ENCODE measurements around the gene SLC25A51.
A peak's percentile ranks its signal among the peaks of the same experiment; 100 is the strongest.

Gene SLC25A51

GRCh38 chr9:37903647-37904444 lies at the start of gene SLC25A51:
Gene SLC25A51, minus strand, starts transcription at chr9:37904127. Its CDS starts 15,577 bp downstream, at chr9:37888550.
- H3K4me3 ChIP-seq: peak within 1 kb of the TSS; percentile 89
- H3K4me1 ChIP-seq: peaks cover 38% of the 10 kb centered on the region
- H3K9ac ChIP-seq: peak within 1 kb of the TSS; percentile 85
- H3K27ac ChIP-seq: peak within 1 kb of the TSS; percentile 73
- H3K4me2 ChIP-seq: peak within 1 kb of the TSS; percentile 91
- no peaks in the 10 kb centered on the region for H3K27me3 ChIP-seq
- H3K9me3 ChIP-seq: no peaks in the 10 kb centered on the region
- H4K20me1 ChIP-seq: peaks cover 35% of the 10 kb centered on the region
- TF ChIP-seq Cebpa-rat (IDR thresholded peaks at IDR 0.05): no peak
- H3K36me3 ChIP-seq: peaks cover 12% of the 10 kb centered on the region

GRCh38 chr9:37953206-37953774 lies 49.4 kb upstream of the SLC25A51 start:
- Histone ChIP-seq H3K36me3 (no peaks in the 10 kb centered on the region), H3K27ac (peak overlapping the region; percentile 62), H3K4me3 (no peak overlapping the region), H3K9ac (peak overlapping the region; percentile 64; the same call in 1 of the 2 replicates), H3K27me3 (no peaks in the 10 kb centered on the region; the same call in 1 of the 2 replicates), H3K4me1 (peaks cover 90% of the 10 kb centered on the region), H4K20me1 (no peaks in the 10 kb centered on the region), H3K9me3 (no peaks in the 10 kb centered on the region), H3K4me2 (peak overlapping the region; percentile 85)
- TF ChIP-seq Cebpa-rat (IDR thresholded peaks at IDR 0.05): no peak

- H3K4me3 ChIP-seq: no peak overlapping the region
- no peaks in the 10 kb centered on the region for H4K20me1 ChIP-seq
- TF ChIP-seq Cebpa-rat (IDR thresholded peaks at IDR 0.05): no peak
- no peaks in the 10 kb centered on the region for H3K9me3 ChIP-seq
- no peaks in the 10 kb centered on the region for H3K36me3 ChIP-seq
- no peak overlapping the region for H3K27ac ChIP-seq
- H3K4me1 ChIP-seq: peaks cover 96% of the 10 kb centered on the region
- H3K27me3 ChIP-seq: no peaks in the 10 kb centered on the region; the same call in 1 of the 2 replicates
- H3K4me2 ChIP-seq: peak overlapping the region; percentile 85
- H3K9ac ChIP-seq: no peak overlapping the region
Observed at GRCh38 chr9:37952731-37953130, 48.8 kb upstream of the SLC25A51 start.

- H3K27ac ChIP-seq: no peak overlapping the region
- H3K4me1 ChIP-seq: peaks cover 98% of the 10 kb centered on the region
- H3K4me2 ChIP-seq: peak overlapping the region; percentile 48
- no peaks in the 10 kb centered on the region for H4K20me1 ChIP-seq
- 0 out of 2 replicates have a peak overlapping the region, but pooled peaks have one; percentile 21 for H3K9ac ChIP-seq
- no peaks in the 10 kb centered on the region; the same call in 1 of the 2 replicates for H3K27me3 ChIP-seq
- no peaks in the 10 kb centered on the region for H3K36me3 ChIP-seq
- H3K4me3 ChIP-seq: no peak overlapping the region
- TF ChIP-seq Cebpa-rat (IDR thresholded peaks at IDR 0.05): no peak
- H3K9me3 ChIP-seq: no peaks in the 10 kb centered on the region
Observed at GRCh38 chr9:37951671-37952449, 47.9 kb upstream of the SLC25A51 start.

- Histone ChIP-seq H3K9ac (no peak overlapping the region), H3K27ac (no peak overlapping the region), H3K27me3 (no peaks in the 10 kb centered on the region; the same call in 1 of the 2 replicates), H3K4me1 (peaks cover 98% of the 10 kb centered on the region), H3K9me3 (no peaks in the 10 kb centered on the region), H3K36me3 (no peaks in the 10 kb centered on the region), H3K4me3 (no peak overlapping the region), H4K20me1 (no peaks in the 10 kb centered on the region), H3K4me2 (peak overlapping the region; percentile 48)
- TF ChIP-seq Cebpa-rat (IDR thresholded peaks at IDR 0.05): no peak
Observed at GRCh38 chr9:37950561-37950960, 46.6 kb upstream of the SLC25A51 start.

- Histone ChIP-seq H3K4me3 (no peak overlapping the region), H3K4me1 (peaks cover 98% of the 10 kb centered on the region), H3K9ac (no peak overlapping the region), H3K9me3 (no peaks in the 10 kb centered on the region), H3K27ac (no peak overlapping the region), H4K20me1 (no peaks in the 10 kb centered on the region), H3K4me2 (peak overlapping the region; percentile 80; the same call in 1 of the 2 replicates), H3K36me3 (no peaks in the 10 kb centered on the region), H3K27me3 (no peaks in the 10 kb centered on the region; the same call in 1 of the 2 replicates)
- no peak for TF ChIP-seq Cebpa-rat (IDR thresholded peaks at IDR 0.05)
Observed at GRCh38 chr9:37949576-37949975, 45.6 kb upstream of the SLC25A51 start.

GRCh38 chr9:37948417-37948980 lies 44.6 kb upstream of the SLC25A51 start:
- 0 out of 2 replicates have a peak overlapping the region, but pooled peaks have one; percentile 20 for H3K4me3 ChIP-seq
- TF ChIP-seq Cebpa-rat (IDR thresholded peaks at IDR 0.05): no peak
- H3K27me3 ChIP-seq: no peaks in the 10 kb centered on the region; the same call in 1 of the 2 replicates
- peak overlapping the region; percentile 80 for H3K4me2 ChIP-seq
- H3K4me1 ChIP-seq: peaks cover 88% of the 10 kb centered on the region
- no peaks in the 10 kb centered on the region for H3K36me3 ChIP-seq
- no peak overlapping the region for H3K9ac ChIP-seq
- no peak overlapping the region for H3K27ac ChIP-seq
- no peaks in the 10 kb centered on the region for H4K20me1 ChIP-seq
- H3K9me3 ChIP-seq: no peaks in the 10 kb centered on the region

- no peaks in the 10 kb centered on the region for H3K36me3 ChIP-seq
- peaks cover 83% of the 10 kb centered on the region for H3K4me1 ChIP-seq
Observed at GRCh38 chr9:37947977-37948376, 44.0 kb upstream of the SLC25A51 start.

GRCh38 chr9:37947471-37947870 lies 43.5 kb upstream of the SLC25A51 start:
- peak overlapping the region; percentile 80 for H3K4me2 ChIP-seq
- H3K9ac ChIP-seq: no peak overlapping the region; the same call in 1 of the 2 replicates
- no peak overlapping the region for H3K4me3 ChIP-seq
- H3K9me3 ChIP-seq: no peaks in the 10 kb centered on the region
- peaks cover 78% of the 10 kb centered on the region for H3K4me1 ChIP-seq
- no peaks in the 10 kb centered on the region; the same call in 1 of the 2 replicates for H3K27me3 ChIP-seq
- H3K36me3 ChIP-seq: no peaks in the 10 kb centered on the region
- H4K20me1 ChIP-seq: no peaks in the 10 kb centered on the region
- H3K27ac ChIP-seq: no peak overlapping the region
- no peak for TF ChIP-seq Cebpa-rat (IDR thresholded peaks at IDR 0.05)

More at GRCh38 chr9:37947977-37948376, 44.0 kb upstream of the SLC25A51 start:
- no peaks in the 10 kb centered on the region for H4K20me1 ChIP-seq
- H3K9ac ChIP-seq: no peak overlapping the region
- H3K9me3 ChIP-seq: no peaks in the 10 kb centered on the region
- no peaks in the 10 kb centered on the region; the same call in 1 of the 2 replicates for H3K27me3 ChIP-seq
- 0 out of 2 replicates have a peak overlapping the region, but pooled peaks have one; percentile 20 for H3K4me3 ChIP-seq
- no peak for TF ChIP-seq Cebpa-rat (IDR thresholded peaks at IDR 0.05)
- H3K4me2 ChIP-seq: peak overlapping the region; percentile 80
- H3K27ac ChIP-seq: no peak overlapping the region

Data from BLaER1 (cell line).